Measurements from ENCODE around the gene PLA2R1.

The PLA2R1 gene

GRCh38 chr2:160075171-160075570 is 12.8 kb upstream of the PLA2R1 start:
- no peak overlapping the region for H3K4me2 ChIP-seq (ENCODE audit: low read length)
- no peak overlapping the region for H2AK5ac ChIP-seq (ENCODE audit: low read length)
- H3K4me1 ChIP-seq (ENCODE audit: control insufficient read depth, low read depth, low read length) = no peaks in the 10 kb centered on the region
- H3K56ac ChIP-seq (ENCODE audit: low read length) = no peak overlapping the region
- H3K4me3 ChIP-seq (ENCODE audit: low read length) = no peak overlapping the region
- H3K36me3 ChIP-seq (ENCODE audit: control insufficient read depth, insufficient read depth, low read length) = no peaks in the 10 kb centered on the region
- H3K27ac ChIP-seq (ENCODE audit: low read depth, low read length) = no peak overlapping the region
- no peak for DNase-seq
- no peak overlapping the region for H2BK15ac ChIP-seq (replicated peaks; ENCODE audit: low read depth)
- no peaks in the 10 kb centered on the region for H3K79me2 ChIP-seq (ENCODE audit: control insufficient read depth, insufficient read depth, low read length)
- H4K5ac ChIP-seq (ENCODE audit: low read length) = no peak overlapping the region
- no peaks in the 10 kb centered on the region for H3K27me3 ChIP-seq (ENCODE audit: insufficient read depth, low read length, poor library complexity)
- H2BK120ac ChIP-seq (ENCODE audit: low read depth, low read length) = no peak overlapping the region
- H3K79me1 ChIP-seq (ENCODE audit: low read length) = no peaks in the 10 kb centered on the region
- H3K18ac ChIP-seq (ENCODE audit: low read length) = no peak overlapping the region
- no CpG with 5 or more reads among the region's 5 CpGs for WGBS (ENCODE audit: extremely low coverage, insufficient coverage, low lambda C conversion rate)
- H2BK5ac ChIP-seq (ENCODE audit: low read length) = no peak overlapping the region
- no peak overlapping the region for H3K23ac ChIP-seq (ENCODE audit: low read length)
- H3K4ac ChIP-seq (ENCODE audit: low read depth, low read length) = no peak overlapping the region
- H4K8ac ChIP-seq (ENCODE audit: low read depth, low read length) = no peak overlapping the region
- H3K9ac ChIP-seq (ENCODE audit: low read length) = no peak overlapping the region

GRCh38 chr2:160073284-160073888 is 11.0 kb upstream of the PLA2R1 start:
- Histone ChIP-seq H3K9ac (ENCODE audit: low read length) (no peak overlapping the region), H3K79me2 (ENCODE audit: control insufficient read depth, insufficient read depth, low read length) (no peaks in the 10 kb centered on the region), H3K4me2 (ENCODE audit: low read length) (no peak overlapping the region), H3K4ac (ENCODE audit: low read depth, low read length) (no peak overlapping the region), H3K4me3 (ENCODE audit: low read length) (no peak overlapping the region), H2BK5ac (ENCODE audit: low read length) (no peak overlapping the region), H3K27me3 (ENCODE audit: insufficient read depth, low read length, poor library complexity) (no peaks in the 10 kb centered on the region), H4K5ac (ENCODE audit: low read length) (no peak overlapping the region), H3K27ac (ENCODE audit: low read depth, low read length) (no peak overlapping the region), H2AK5ac (ENCODE audit: low read length) (no peak overlapping the region), H3K56ac (ENCODE audit: low read length) (no peak overlapping the region), H3K18ac (ENCODE audit: low read length) (no peak overlapping the region), H3K79me1 (ENCODE audit: low read length) (no peaks in the 10 kb centered on the region), H3K23ac (ENCODE audit: low read length) (no peak overlapping the region), H3K36me3 (ENCODE audit: control insufficient read depth, insufficient read depth, low read length) (no peaks in the 10 kb centered on the region), H4K8ac (ENCODE audit: low read depth, low read length) (no peak overlapping the region), H2BK120ac (ENCODE audit: low read depth, low read length) (no peak overlapping the region), H2BK15ac (replicated peaks; ENCODE audit: low read depth) (no peak overlapping the region), H3K4me1 (ENCODE audit: control insufficient read depth, low read depth, low read length) (no peaks in the 10 kb centered on the region)
- no CpG with 5 or more reads among the region's 2 CpGs for WGBS (ENCODE audit: extremely low coverage, insufficient coverage, low lambda C conversion rate)
- DNase-seq = no peak

GRCh38 chr2:160068906-160069305 is 6.5 kb upstream of the PLA2R1 start:
- H3K4ac ChIP-seq (ENCODE audit: low read depth, low read length) = no peak overlapping the region
- no peak overlapping the region for H2AK5ac ChIP-seq (ENCODE audit: low read length)
- WGBS (ENCODE audit: extremely low coverage, insufficient coverage, low lambda C conversion rate) = 100% methylated on average over 2 of the region's 2 CpGs
- H3K4me2 ChIP-seq (ENCODE audit: low read length) = no peak overlapping the region
- H2BK120ac ChIP-seq (ENCODE audit: low read depth, low read length) = no peak overlapping the region
- H3K4me1 ChIP-seq (ENCODE audit: control insufficient read depth, low read depth, low read length) = no peaks in the 10 kb centered on the region
- no peaks in the 10 kb centered on the region for H3K36me3 ChIP-seq (ENCODE audit: control insufficient read depth, insufficient read depth, low read length)
- no peaks in the 10 kb centered on the region for H3K27me3 ChIP-seq (ENCODE audit: insufficient read depth, low read length, poor library complexity)
- no peaks in the 10 kb centered on the region for H3K79me1 ChIP-seq (ENCODE audit: low read length)
- H3K9ac ChIP-seq (ENCODE audit: low read length) = no peak overlapping the region
- no peak overlapping the region for H3K56ac ChIP-seq (ENCODE audit: low read length)
- no peak overlapping the region for H3K18ac ChIP-seq (ENCODE audit: low read length)
- H3K27ac ChIP-seq (ENCODE audit: low read depth, low read length) = no peak overlapping the region
- no peak overlapping the region for H3K23ac ChIP-seq (ENCODE audit: low read length)
- no peak overlapping the region for H4K5ac ChIP-seq (ENCODE audit: low read length)
- DNase-seq = peak; percentile 40
- no peak overlapping the region for H4K8ac ChIP-seq (ENCODE audit: low read depth, low read length)
- no peaks in the 10 kb centered on the region for H3K79me2 ChIP-seq (ENCODE audit: control insufficient read depth, insufficient read depth, low read length)
- H2BK15ac ChIP-seq (replicated peaks; ENCODE audit: low read depth) = no peak overlapping the region
- no peak overlapping the region for H3K4me3 ChIP-seq (ENCODE audit: low read length)
- no peak overlapping the region for H2BK5ac ChIP-seq (ENCODE audit: low read length)

DNA sequence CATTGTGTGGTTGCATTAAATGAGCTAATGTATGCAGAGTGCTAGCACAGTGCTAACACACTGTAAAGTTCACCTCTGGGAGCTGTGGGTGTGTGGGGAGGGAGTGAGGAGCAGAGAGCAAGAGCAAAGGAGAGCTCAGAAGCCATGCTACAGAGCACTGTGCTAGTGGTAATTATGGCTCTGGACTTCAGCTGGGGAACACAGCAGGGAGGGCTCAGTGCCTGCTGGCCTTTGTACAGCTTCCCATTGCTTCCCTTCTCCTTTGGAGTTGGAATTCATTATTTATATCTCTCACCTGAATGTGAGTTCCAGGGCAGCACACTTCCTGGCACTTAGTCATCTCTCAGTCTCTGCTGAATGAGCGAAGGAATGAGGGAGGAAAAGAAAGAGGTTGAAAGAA is 2.5 kb upstream of the PLA2R1 start:
- H3K4me1 ChIP-seq (ENCODE audit: control insufficient read depth, low read depth, low read length) = peaks cover 5% of the 10 kb centered on the region
- no peak overlapping the region for H2BK15ac ChIP-seq (replicated peaks; ENCODE audit: low read depth)
- H2AK5ac ChIP-seq (ENCODE audit: low read length) = no peak overlapping the region
- H3K4ac ChIP-seq (ENCODE audit: low read depth, low read length) = no peak overlapping the region
- no peak overlapping the region for H3K18ac ChIP-seq (ENCODE audit: low read length)
- H3K27ac ChIP-seq (ENCODE audit: low read depth, low read length) = no peak overlapping the region
- no peak for DNase-seq
- H3K79me2 ChIP-seq (ENCODE audit: control insufficient read depth, insufficient read depth, low read length) = no peaks in the 10 kb centered on the region
- WGBS (ENCODE audit: extremely low coverage, insufficient coverage, low lambda C conversion rate) = no CpG with 5 or more reads among the region's 1 CpG
- no peak overlapping the region for H3K23ac ChIP-seq (ENCODE audit: low read length)
- H2BK5ac ChIP-seq (ENCODE audit: low read length) = no peak overlapping the region
- no peak overlapping the region for H4K8ac ChIP-seq (ENCODE audit: low read depth, low read length)
- no peak overlapping the region for H4K5ac ChIP-seq (ENCODE audit: low read length)
- no peak overlapping the region for H3K56ac ChIP-seq (ENCODE audit: low read length)
- no peaks in the 10 kb centered on the region for H3K79me1 ChIP-seq (ENCODE audit: low read length)
- H2BK120ac ChIP-seq (ENCODE audit: low read depth, low read length) = no peak overlapping the region
- H3K36me3 ChIP-seq (ENCODE audit: control insufficient read depth, insufficient read depth, low read length) = no peaks in the 10 kb centered on the region
- H3K4me2 ChIP-seq (ENCODE audit: low read length) = no peak overlapping the region
- no peaks in the 10 kb centered on the region for H3K27me3 ChIP-seq (ENCODE audit: insufficient read depth, low read length, poor library complexity)
- H3K9ac ChIP-seq (ENCODE audit: low read length) = no peak overlapping the region
- no peak overlapping the region for H3K4me3 ChIP-seq (ENCODE audit: low read length)

GRCh38 chr2:160063879-160064612 is 1.6 kb upstream of the PLA2R1 start:
- H4K5ac ChIP-seq (ENCODE audit: low read length) = no peak overlapping the region
- no peak overlapping the region for H2BK120ac ChIP-seq (ENCODE audit: low read depth, low read length)
- no peaks in the 10 kb centered on the region for H3K79me2 ChIP-seq (ENCODE audit: control insufficient read depth, insufficient read depth, low read length)
- H3K4ac ChIP-seq (ENCODE audit: low read depth, low read length) = no peak overlapping the region
- no peaks in the 10 kb centered on the region for H3K79me1 ChIP-seq (ENCODE audit: low read length)
- H2AK5ac ChIP-seq (ENCODE audit: low read length) = no peak overlapping the region
- no peaks in the 10 kb centered on the region for H3K27me3 ChIP-seq (ENCODE audit: insufficient read depth, low read length, poor library complexity)
- H3K23ac ChIP-seq (ENCODE audit: low read length) = no peak overlapping the region
- H3K27ac ChIP-seq (ENCODE audit: low read depth, low read length) = no peak overlapping the region
- H3K56ac ChIP-seq (ENCODE audit: low read length) = no peak overlapping the region
- no peak overlapping the region for H2BK5ac ChIP-seq (ENCODE audit: low read length)
- WGBS (ENCODE audit: extremely low coverage, insufficient coverage, low lambda C conversion rate) = no CpG with 5 or more reads among the region's 4 CpGs
- peaks cover 5% of the 10 kb centered on the region for H3K4me1 ChIP-seq (ENCODE audit: control insufficient read depth, low read depth, low read length)
- H3K36me3 ChIP-seq (ENCODE audit: control insufficient read depth, insufficient read depth, low read length) = no peaks in the 10 kb centered on the region
- no peak overlapping the region for H2BK15ac ChIP-seq (replicated peaks; ENCODE audit: low read depth)
- no peak overlapping the region for H3K4me3 ChIP-seq (ENCODE audit: low read length)
- no peak overlapping the region for H4K8ac ChIP-seq (ENCODE audit: low read depth, low read length)
- DNase-seq = no peak
- H3K9ac ChIP-seq (ENCODE audit: low read length) = no peak overlapping the region
- H3K18ac ChIP-seq (ENCODE audit: low read length) = no peak overlapping the region
- no peak overlapping the region for H3K4me2 ChIP-seq (ENCODE audit: low read length)

Measured in mesendoderm (in vitro differentiated cells).